T-helper 2 cell (primary cell): Measurements from ENCODE around the gene KNDC1.
"Not testable (repeated sequence)": the region's sequence is repeated elsewhere in the genome, so short reads cannot be mapped to it uniquely, and the experiment has no call there.

Experiments used
- DNase-seq, 5 experiments: peaks; one replicate each; pipeline versions ENCODE4 v3.0.0 to v3.0.0-alpha.2; 2012 to 2022

Gene KNDC1

GRCh38 chr10:133125901-133126300 lies 34.1 kb upstream of the KNDC1 start:
- DNase-seq: no peak

DNA sequence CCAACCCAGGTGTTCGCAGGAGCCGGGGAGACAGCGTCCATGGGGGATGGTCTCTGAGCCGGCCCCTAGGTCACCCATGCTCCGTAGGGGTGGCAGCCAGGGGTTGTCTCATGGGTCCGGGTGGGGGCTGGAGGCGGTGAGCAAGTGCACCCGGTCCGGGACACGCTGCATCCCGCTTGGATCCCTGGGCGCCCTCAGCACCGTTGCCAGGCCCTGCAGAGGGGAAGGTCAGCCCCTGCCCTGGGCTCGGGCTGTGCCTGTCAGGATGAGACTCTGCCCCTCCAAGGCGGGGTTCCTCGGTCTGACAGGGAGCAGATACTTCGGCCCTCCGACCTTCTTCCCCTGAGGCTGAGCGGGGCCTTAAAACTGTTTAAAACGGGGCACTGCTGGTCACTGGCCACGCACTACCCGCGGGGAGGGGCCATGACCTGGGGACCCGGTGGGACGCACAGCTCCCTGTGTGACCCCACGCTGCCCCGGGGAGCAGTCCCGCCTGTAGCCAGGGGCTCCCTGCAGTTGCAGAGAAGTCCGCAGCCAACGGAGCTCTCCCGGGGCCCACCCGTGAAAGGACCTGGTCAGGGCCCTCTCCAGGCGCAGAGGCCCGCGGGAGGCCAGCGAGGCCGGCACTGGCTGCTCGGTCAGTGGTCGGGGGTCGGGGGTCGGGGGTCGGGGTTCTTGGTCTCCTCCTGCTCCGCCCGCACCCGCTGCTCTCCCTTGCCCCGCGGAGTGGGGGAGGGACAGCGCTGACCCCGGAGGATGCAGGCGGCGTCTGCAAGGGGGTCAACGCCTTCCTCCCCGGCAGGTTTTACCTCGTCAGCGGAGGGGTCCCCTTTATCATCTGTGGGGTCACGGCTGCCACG lies 33.4 kb upstream of the KNDC1 start:
- DNase-seq: no peak

GRCh38 chr10:133127291-133128125 lies 32.5 kb upstream of the KNDC1 start:
- DNase-seq: peak in 1 of 5 experiments; percentile 46

- no peak for DNase-seq
These were observed 31.6 kb upstream of the KNDC1 start for GRCh38 chr10:133128126-133129070.

DNA sequence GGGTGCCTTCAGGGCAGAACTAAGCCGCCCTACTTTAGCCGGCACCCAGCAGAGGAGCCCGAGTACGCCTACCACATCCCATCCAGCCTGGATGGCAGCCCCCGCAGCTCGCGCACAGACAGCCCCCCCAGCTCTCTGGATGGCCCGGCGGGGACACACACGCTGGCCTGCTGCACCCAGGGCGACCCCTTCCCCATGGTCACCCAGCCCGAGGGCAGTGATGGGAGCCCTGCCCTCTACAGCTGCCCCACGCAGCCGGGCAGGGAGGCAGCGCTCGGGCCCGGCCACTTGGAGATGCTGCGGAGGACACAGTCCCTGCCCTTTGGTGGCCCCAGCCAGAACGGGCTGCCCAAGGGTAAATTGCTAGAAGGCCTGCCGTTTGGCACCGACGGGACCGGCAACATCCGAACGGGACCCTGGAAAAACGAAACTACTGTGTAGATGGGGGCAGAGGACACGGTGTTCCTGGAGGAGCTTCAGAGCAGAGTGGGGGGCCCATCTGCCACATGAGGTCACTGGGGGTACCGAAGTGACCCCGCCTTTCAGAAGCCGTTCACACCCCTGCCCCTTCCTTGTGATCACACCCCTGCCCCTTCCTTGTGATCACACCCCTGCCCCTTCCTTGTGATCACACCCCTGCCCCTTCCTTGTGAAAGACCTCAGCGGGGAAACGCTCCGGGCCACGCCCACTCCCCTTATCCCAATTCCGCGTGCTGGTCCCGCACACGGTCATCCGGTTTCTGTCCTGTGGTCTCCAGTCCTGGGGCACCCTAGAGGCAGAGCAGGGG lies 30.8 kb upstream of the KNDC1 start:
- no peak for DNase-seq

- DNase-seq: no peak
These were observed 30.0 kb upstream of the KNDC1 start for GRCh38 chr10:133129859-133130495.

GRCh38 chr10:133130602-133131001 lies 29.4 kb upstream of the KNDC1 start:
- DNase-seq: no peak

DNA sequence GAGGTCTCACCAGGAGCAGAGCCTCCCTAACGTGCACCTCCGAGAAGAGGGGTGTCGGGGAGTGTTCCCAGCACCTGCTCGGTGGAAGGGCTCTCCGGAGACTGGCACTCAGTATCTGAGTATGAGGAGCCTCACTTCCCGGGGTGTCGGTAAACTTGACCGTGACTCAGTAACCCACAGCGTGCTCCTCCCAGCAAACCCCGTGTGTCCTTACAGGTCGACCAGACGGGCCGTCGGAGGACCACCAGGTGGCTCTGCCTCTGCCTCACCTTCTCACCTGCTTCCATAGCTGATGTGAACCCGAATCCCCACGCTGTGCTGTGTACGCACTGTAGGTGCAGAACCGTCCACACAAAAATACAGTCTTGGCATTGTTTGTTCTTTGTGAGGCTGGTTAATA lies 29.0 kb upstream of the KNDC1 start:
- DNase-seq: no peak

DNA sequence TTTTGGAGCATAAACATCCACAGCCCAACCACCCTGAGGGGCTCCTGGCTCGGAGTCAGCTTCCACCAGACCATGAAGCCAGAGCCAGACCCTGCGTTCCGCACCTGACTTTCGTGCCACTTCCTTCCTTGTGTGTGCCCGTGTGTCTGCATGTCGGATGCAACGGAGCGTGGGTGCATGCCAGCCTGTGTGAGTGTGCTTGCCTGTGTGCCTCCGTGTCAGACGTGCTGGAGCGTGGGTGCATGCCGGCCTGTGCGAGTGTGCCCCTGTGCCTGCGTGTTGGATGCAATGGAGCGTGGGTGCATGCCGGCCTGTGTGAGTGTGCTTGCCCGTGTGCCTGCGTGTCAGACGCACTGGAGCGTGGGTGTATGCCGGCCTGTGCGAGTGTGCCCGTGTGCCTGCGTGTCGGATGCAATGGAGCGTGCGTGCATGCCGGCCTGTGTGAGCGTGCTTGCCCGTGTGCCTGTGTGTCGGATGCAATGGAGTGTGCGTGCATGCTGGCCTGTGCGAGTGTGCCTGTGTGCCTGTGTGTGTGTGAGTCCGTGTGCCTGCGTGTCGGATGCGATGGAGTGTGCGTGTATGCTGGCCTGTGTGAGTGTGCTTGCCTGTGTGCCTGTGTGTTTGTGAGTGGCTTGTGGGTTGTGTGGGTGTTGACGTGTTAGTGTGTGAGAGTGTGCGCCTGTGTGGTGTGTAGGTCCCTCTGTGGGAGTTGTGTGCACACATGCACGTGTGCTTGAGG lies 28.1 kb upstream of the KNDC1 start:
- no peak for DNase-seq

DNA sequence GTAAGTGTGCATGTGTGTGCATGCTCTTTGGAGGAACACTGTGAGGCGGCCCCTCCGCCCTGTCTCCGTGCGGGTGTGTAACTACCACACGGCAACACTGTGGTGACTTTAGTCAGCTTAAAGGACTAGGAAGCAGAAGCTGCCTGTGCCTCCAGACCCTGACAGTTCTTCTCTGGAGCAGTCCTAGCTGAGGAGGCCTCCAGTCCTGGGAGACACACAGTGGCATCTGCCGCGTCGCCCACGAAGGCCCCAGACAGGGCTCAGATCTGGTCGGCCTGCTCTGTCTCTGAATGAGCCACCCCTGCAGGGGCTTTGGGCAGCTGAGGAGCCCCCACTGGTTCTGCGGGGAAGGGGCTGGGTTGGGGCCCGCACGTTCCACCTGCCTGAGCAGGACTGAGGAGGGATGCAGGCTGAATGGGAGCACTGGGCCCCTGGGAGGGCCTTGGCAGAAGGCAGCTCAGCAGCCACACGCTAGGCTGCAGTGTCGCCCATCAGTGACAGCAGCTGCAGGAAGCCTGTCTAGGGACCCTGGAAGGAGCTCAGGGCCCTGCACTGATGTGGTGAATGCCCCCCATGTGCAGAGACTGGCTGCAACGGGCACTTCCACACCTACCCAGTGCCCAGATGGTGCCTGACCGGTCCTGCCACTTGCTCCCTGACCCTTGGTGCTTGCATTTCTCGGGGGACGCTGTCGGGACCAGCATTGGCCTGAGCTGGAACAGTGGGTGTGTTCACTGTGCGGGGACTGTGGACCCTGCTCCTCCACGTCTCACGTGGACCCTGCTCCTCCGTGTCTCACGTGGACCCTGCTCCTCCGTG lies 27.3 kb upstream of the KNDC1 start:
- DNase-seq: no peak

- no peak for DNase-seq
These were observed 26.4 kb upstream of the KNDC1 start for GRCh38 chr10:133133471-133134231.

GRCh38 chr10:133134411-133135115 lies 25.5 kb upstream of the KNDC1 start:
- no peak for DNase-seq

- DNase-seq: no peak
These were observed 24.9 kb upstream of the KNDC1 start for GRCh38 chr10:133135116-133135465.

DNA sequence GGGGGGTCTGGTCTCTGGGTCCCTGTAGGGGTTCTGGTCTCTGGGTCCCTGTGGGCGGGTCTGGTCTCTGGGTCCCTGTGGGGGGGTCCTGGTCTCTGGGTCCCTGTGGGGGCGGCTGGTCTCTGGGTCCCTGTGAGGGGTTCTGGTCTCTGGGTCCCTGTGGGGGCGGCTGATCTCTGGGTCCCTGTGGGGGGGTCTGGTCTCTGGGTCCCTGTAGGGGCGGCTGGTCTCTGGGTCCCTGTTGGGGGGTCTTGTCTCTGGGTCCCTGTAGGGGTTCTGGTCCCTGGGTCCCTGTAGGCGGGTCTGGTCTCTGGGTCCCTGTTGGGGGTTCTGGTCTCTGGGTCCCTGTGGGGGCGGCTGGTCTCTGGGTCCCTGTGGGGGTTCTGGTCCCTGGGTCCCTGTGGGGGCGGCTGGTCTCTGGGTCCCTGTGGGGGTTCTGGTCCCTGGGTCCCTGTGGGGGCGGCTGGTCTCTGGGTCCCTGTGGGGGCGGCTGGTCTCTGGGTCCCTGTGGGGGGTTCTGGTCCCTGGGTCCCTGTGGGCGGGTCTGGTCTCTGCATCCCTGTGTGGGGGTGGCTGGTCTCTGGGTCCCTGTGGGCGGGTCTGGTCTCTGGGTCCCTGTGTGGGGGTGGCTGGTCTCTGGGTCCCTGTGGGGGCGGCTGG lies 22.4 kb upstream of the KNDC1 start:
- not testable (repeated sequence) for DNase-seq

DNA sequence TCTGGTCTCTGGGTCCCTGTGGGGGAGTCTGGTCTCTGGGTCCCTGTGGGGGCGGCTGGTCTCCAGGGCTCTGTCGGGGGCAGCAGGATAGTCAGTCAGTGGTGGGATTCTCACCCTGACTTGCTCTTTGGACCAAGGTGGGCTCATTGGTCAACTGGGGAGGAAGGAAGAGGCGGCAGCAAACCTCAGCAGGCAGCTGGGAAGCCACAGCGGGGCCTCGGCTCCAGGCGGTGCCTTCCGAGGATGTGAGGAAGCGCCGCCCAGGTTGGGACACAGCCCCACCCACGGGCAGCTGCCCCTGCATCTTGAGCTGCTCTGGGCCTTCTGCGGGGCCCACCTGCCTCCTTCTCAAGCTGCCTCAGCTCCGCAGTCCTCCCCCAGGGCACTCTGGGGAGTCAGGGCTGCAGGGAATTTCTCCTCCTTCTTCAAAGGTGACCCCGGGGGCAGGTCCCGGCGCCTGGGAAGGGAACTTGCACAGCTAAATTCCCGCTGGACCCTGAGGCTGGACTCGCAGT lies 20.4 kb upstream of the KNDC1 start:
- DNase-seq: no peak

DNA sequence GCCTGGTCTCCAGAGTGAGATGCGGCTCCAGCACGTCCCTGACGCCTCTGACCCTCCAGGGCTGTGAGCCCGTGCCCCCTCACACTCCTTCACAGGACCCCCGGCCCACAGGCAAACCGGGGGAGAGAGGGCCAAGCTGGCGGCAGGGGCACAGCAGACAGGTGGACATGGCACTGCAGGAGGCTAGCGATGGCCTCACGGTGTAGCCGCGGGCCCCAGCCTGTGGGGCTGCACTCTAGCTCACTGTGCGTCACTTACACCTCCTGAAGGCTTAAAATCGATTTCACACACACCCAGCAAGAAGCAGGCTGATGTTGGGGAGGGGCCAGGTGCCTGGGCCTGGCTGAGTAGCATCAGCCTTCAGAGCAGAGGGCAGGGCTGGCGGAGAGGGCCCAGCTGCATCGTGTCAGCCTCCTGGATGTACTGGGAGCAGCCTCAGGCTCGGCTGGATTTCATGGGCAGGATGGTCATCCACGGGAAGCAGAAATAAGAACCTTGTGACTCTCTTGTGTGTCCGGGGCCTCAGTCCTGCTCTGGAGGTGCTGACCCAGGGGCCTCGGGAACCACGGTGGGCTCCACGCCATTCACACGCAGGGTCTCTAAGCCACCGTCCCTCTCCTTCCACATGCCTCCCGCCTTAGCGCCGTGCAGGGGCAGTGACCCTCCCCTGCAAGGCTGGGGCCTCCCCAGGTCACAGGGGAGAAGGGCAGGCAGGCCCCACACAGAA lies 19.4 kb upstream of the KNDC1 start:
- DNase-seq: no peak
